Liver (tissue), 9 donors: ENCODE data around the gene C17orf78. TPM values are rescaled to one million over a fixed set of nuclear protein-coding genes. Genes with fewer than 3 reads are reported as not detected.

Source experiments
- DNase-seq: peaks from one replicate; pipeline ENCODE4 v3.0.0-alpha.2; 2017; ENCODE audit warnings: low spot score
- H3K27ac ChIP-seq, 2 donors: one replicate each; pipeline ENCODE4 v1.7.0; 2013; ENCODE audit warnings: inconsistent platforms in 2 of 2, low read length in 2 of 2, control low read depth in 1 of 2, low read depth in 1 of 2, mild to moderate bottlenecking in 1 of 2
- H3K27me3 ChIP-seq, 4 donors: one replicate each; pipeline versions ENCODE4 v1.6.1 to v1.7.0; 2013; ENCODE audit warnings: low read length in 3 of 4, inconsistent platforms in 1 of 4, mild to moderate bottlenecking in 1 of 4, moderate library complexity in 1 of 4; ENCODE audit not compliant: control insufficient read depth in 4 of 4, insufficient read depth in 4 of 4
- H3K36me3 ChIP-seq, 4 donors: one replicate each; pipeline versions ENCODE4 v1.6.1 to v1.7.0; 2013; ENCODE audit warnings: low read length in 3 of 4, mild to moderate bottlenecking in 3 of 4, low read depth in 1 of 4, moderate library complexity in 1 of 4; ENCODE audit not compliant: control insufficient read depth in 4 of 4, insufficient read depth in 3 of 4
- H3K4me1 ChIP-seq, 4 donors: one replicate each; pipeline versions ENCODE4 v1.6.1 to v1.7.0; 2013; ENCODE audit warnings: low read length in 3 of 4, mild to moderate bottlenecking in 3 of 4, moderate library complexity in 1 of 4; ENCODE audit not compliant: control insufficient read depth in 4 of 4, insufficient read depth in 4 of 4
- H3K4me3 ChIP-seq, 3 donors: one replicate each; pipeline versions ENCODE4 v1.6.1 to v1.7.0; 2013; ENCODE audit warnings: low read length in 3 of 3, control low read depth in 1 of 3, low read depth in 1 of 3, mild to moderate bottlenecking in 1 of 3
- H3K9ac ChIP-seq, 2 donors: one replicate each; pipeline ENCODE4 v1.7.0; 2013; ENCODE audit warnings: low read length in 2 of 2, mild to moderate bottlenecking in 2 of 2, moderate library complexity in 2 of 2, control low read depth in 1 of 2, low read depth in 1 of 2
- H3K9me3 ChIP-seq, 4 donors: one replicate each; pipeline versions ENCODE4 v1.6.1 to v1.7.0; 2013; ENCODE audit warnings: low read length in 3 of 4; ENCODE audit not compliant: control insufficient read depth in 4 of 4
- EGR1 ChIP-seq, 2 donors: IDR thresholded peaks; 2 replicates each; pipeline ENCODE4 v1.6.1; 2016 to 2018; ENCODE audit warnings: antibody characterized with exemption in 2 of 2, low read depth in 2 of 2
- FOXA1 ChIP-seq: IDR thresholded peaks from 2 replicates; pipeline ENCODE4 v1.6.1; 2016; ENCODE audit warnings: antibody characterized with exemption
- FOXA2 ChIP-seq: IDR thresholded peaks from 2 replicates; pipeline ENCODE4 v1.6.1; 2016; ENCODE audit warnings: antibody characterized with exemption
- GABPA ChIP-seq, 2 donors: IDR thresholded peaks in 1 of 2; conservative IDR thresholded peaks in 1 of 2; 2 replicates each; pipeline ENCODE4 v1.6.1; 2016; ENCODE audit warnings: antibody characterized with exemption in 2 of 2, mild to moderate bottlenecking in 1 of 2, moderate library complexity in 1 of 2
- HNF4A ChIP-seq, 2 donors: conservative IDR thresholded peaks; 2 replicates each; pipeline ENCODE4 v1.6.1; 2016; ENCODE audit warnings: antibody characterized with exemption in 2 of 2, mild to moderate bottlenecking in 2 of 2
- JUND ChIP-seq, 2 donors: IDR thresholded peaks; 2 replicates each; pipeline ENCODE4 v1.6.1; 2016; ENCODE audit warnings: antibody characterized with exemption in 2 of 2
- NR2F2 ChIP-seq: IDR thresholded peaks from 2 replicates; pipeline ENCODE4 v1.6.1; 2016; ENCODE audit warnings: antibody characterized with exemption
- RAD21 ChIP-seq, 2 donors: IDR thresholded peaks; 2 replicates each; pipeline ENCODE4 v1.6.1; 2016; ENCODE audit warnings: antibody characterized with exemption in 2 of 2, mild to moderate bottlenecking in 2 of 2
- RXRA ChIP-seq, 2 donors: IDR thresholded peaks; 2 replicates each; pipeline ENCODE4 v1.6.1; 2017 to 2018; ENCODE audit warnings: antibody characterized with exemption in 2 of 2, mild to moderate bottlenecking in 1 of 2
- SP1 ChIP-seq: IDR thresholded peaks from 2 replicates; pipeline ENCODE4 v1.6.1; 2018; ENCODE audit warnings: antibody characterized with exemption, mild to moderate bottlenecking
- TAF1 ChIP-seq: conservative IDR thresholded peaks from 2 replicates; pipeline ENCODE4 v1.6.1; 2016; ENCODE audit warnings: antibody characterized with exemption, mild to moderate bottlenecking
- YY1 ChIP-seq: IDR thresholded peaks from 2 replicates; pipeline ENCODE4 v1.6.1; 2016; ENCODE audit warnings: antibody characterized with exemption, mild to moderate bottlenecking
- WGBS: extraction: QIAGEN DNeasy Blood & Tissue Kit; methylation state at CpG from one replicate; pipeline ENCODE4 v1.1.7; 2013; 5-methylcytosine and 5-hydroxymethylcytosine counted together
- polyA plus RNA-seq, 2 donors: library from polyadenylated mRNA; stranded (reverse) in 1 of 2; unstranded in 1 of 2; fragments of 200-250 nt in 1 of 2; fragments of >200 nt in 1 of 2; fragmentation: Nextera tagmentation in 1 of 2; extraction: Ambion mirVana in 1 of 2; gene quantifications; one replicate each; pipeline versions ENCODE4 v1.2.1 to v1.2.3, GENCODE V29; 2013 to 2015
- total RNA-seq, 2 donors: library from RNA; depleted of rRNA; stranded (reverse); fragments of >200 nt; gene quantifications; one replicate each; pipeline ENCODE4 v1.2.3, GENCODE V29; 2014
- TF ChIP-seq, protein P1 (sequence below): IDR thresholded peaks from 2 replicates; pipeline ENCODE4 v1.6.1; 2016; ENCODE audit warnings: antibody characterized with exemption, mild to moderate bottlenecking
- TF ChIP-seq, protein P2 (sequence below): IDR thresholded peaks from 2 replicates; pipeline ENCODE4 v1.6.1; 2016; ENCODE audit warnings: antibody characterized with exemption
- TF ChIP-seq, protein P3 (sequence below): IDR thresholded peaks from 2 replicates; pipeline ENCODE4 v1.6.1; 2016; ENCODE audit warnings: antibody characterized with exemption
- TF ChIP-seq, protein P4 (sequence below): fragments of 150-350 bp; IDR thresholded peaks from 2 replicates; pipeline ENCODE4 v1.5.1; 2017; ENCODE audit warnings: improper control_type of control experiment, low read depth, low read length; ENCODE audit not compliant: missing input control
- donor health status: healthy.
- donor health status: healthy.
- donor health status: healthy.
- donor health status: healthy.
- donor health status: healthy.

C17orf78 gene
- total and polyA plus RNA-seq, 4 donors, result not detected

DNA sequence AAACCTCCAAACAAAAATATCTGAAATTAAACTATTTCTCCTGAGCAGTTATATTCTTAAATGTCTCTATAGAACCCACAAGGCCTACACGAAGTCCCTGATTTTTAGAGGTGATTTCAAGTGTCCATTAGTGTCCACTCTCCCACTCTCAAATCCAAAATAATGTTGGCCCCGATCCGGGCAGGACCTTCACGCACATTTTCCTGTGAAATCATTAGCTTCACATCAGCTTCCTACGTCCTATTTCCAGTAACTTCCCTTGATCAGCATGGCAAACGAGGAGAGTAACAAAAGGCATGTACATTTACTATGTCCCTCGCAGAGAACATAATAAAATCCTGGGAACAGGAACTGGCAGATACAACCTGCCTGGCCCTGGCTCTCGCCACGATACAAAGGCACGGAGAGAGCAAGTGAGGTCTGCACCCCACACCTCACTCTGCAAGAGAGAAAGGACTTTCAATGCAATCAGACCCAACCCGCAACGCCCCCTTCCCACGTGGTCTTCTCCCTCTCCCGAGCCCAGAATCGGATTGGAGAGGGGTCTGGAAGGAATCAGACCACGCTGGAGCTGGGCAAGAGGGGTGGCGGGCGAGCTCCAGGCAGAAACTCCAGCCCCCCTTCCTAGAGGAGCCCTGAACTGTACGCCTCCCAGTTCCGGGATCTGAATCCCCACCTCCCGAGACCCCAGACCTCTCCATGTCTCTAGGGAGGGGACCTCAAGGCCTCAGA lies 17.5 kb upstream of the C17orf78 start:
- Histone ChIP-seq H3K36me3 (peaks cover 0 to 6% (median 2%) of the 10 kb centered on the region in 4 donors), H3K27ac (peak overlapping the region; percentile 91 to 97), H3K4me3 (peak overlapping the region; percentile 78 to 94 (median 91)), H3K4me1 (peaks cover 2 to 32% (median 21%) of the 10 kb centered on the region in 4 donors), H3K27me3 (no peaks in the 10 kb centered on the region), H3K9me3 (no peaks in the 10 kb centered on the region), H3K9ac (peak overlapping the region; percentile 86 to 90)
- TF ChIP-seq TAF1 (peak; percentile 45), FOXA1 (no peak), JUND (IDR thresholded peaks at IDR 0.05) (no peak), SP1 (no peak), FOXA2 (no peak), RXRA (IDR thresholded peaks at IDR 0.05) (peak in 1 of 2 donors; percentile 9), HNF4A (conservative IDR thresholded peaks at IDR 0.05) (no peak)
- TF ChIP-seq, protein P1, sequence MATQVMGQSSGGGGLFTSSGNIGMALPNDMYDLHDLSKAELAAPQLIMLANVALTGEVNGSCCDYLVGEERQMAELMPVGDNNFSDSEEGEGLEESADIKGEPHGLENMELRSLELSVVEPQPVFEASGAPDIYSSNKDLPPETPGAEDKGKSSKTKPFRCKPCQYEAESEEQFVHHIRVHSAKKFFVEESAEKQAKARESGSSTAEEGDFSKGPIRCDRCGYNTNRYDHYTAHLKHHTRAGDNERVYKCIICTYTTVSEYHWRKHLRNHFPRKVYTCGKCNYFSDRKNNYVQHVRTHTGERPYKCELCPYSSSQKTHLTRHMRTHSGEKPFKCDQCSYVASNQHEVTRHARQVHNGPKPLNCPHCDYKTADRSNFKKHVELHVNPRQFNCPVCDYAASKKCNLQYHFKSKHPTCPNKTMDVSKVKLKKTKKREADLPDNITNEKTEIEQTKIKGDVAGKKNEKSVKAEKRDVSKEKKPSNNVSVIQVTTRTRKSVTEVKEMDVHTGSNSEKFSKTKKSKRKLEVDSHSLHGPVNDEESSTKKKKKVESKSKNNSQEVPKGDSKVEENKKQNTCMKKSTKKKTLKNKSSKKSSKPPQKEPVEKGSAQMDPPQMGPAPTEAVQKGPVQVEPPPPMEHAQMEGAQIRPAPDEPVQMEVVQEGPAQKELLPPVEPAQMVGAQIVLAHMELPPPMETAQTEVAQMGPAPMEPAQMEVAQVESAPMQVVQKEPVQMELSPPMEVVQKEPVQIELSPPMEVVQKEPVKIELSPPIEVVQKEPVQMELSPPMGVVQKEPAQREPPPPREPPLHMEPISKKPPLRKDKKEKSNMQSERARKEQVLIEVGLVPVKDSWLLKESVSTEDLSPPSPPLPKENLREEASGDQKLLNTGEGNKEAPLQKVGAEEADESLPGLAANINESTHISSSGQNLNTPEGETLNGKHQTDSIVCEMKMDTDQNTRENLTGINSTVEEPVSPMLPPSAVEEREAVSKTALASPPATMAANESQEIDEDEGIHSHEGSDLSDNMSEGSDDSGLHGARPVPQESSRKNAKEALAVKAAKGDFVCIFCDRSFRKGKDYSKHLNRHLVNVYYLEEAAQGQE, result no peak
- TF ChIP-seq, protein P2, sequence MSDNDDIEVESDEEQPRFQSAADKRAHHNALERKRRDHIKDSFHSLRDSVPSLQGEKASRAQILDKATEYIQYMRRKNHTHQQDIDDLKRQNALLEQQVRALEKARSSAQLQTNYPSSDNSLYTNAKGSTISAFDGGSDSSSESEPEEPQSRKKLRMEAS, result peak; percentile 32
- WGBS, result 1% methylated on average over 21 of the region's 21 CpGs
- DNase-seq, result peak; percentile 72

DNA sequence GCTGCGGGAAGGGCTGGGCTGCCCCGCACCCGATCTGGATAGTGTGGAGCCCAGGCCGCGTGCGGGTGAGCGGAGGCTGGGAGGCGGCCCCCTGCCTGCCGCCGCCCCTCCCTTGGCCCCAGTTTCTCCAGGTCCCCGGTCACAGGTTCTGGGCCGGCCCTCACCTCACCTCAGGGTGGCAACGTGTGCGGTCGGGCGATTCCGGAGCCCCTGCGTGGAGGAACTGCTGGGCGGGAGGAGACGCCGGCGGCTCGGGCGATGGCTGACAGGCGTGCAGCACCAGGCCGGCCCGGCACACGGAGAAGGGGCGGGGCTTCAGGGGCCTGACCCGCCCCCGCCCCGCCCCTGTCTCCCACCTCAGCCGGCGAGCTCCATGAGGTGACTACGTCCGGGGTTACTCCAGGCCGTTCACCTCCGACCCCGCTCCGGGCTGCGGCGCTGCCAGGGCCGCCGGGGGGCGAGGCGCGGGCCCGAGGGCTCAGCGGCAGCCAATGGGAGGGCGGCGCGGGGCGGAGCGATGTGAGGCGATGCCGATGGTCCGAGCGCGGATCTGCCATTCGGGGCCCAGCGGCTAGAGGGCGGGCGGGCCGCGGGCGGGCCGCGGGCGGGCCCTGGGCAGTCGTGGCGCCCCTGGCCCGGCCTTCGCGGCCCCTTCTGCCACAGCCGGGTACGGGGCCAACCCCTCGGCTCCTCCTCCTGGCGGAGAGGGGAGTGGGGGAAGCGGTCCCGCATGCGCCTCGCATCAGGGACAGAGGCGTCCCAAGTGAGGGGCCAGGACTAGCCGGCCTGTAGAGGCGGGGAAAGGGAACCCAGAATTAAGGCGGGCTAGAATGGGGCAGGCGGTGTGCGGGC lies 16.7 kb upstream of the C17orf78 start:
- Histone ChIP-seq H3K4me1 (peaks cover 2 to 32% (median 21%) of the 10 kb centered on the region in 4 donors), H3K27ac (peak overlapping the region; percentile 91 to 97), H3K9me3 (no peaks in the 10 kb centered on the region), H3K36me3 (peaks cover 0 to 2% (median 1%) of the 10 kb centered on the region in 4 donors), H3K9ac (peak overlapping the region; percentile 69 to 86), H3K27me3 (no peaks in the 10 kb centered on the region), H3K4me3 (peak overlapping the region; percentile 78 to 94 (median 91))
- under 1% methylated on average over 88 of the region's 88 CpGs for WGBS
- peak; percentile 96 for DNase-seq
- TF ChIP-seq NR2F2 (no peak), FOXA1 (no peak), EGR1 (IDR thresholded peaks at IDR 0.05; ENCODE audit: low read depth in 2 of 2) (peak in 1 of 2 donors; percentile 38), JUND (IDR thresholded peaks at IDR 0.05) (no peak), SP1 (peak; percentile 29), YY1 (peak; percentile 67), RAD21 (IDR thresholded peaks at IDR 0.05) (no peak), RXRA (IDR thresholded peaks at IDR 0.05) (peak; percentile 36 to 48), HNF4A (conservative IDR thresholded peaks at IDR 0.05) (peak in 1 of 2 donors; percentile 27), GABPA (IDR thresholded peaks at IDR 0.05 in 1 of 2, conservative IDR thresholded peaks at IDR 0.05 in 1 of 2) (peak in 1 of 2 donors; percentile 21)
- TF ChIP-seq, protein P1, result peak; percentile 78
- TF ChIP-seq, protein P3, sequence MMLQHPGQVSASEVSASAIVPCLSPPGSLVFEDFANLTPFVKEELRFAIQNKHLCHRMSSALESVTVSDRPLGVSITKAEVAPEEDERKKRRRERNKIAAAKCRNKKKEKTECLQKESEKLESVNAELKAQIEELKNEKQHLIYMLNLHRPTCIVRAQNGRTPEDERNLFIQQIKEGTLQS, result no peak
- TF ChIP-seq, protein P2, result peak; percentile 24
- TF ChIP-seq, protein P4, sequence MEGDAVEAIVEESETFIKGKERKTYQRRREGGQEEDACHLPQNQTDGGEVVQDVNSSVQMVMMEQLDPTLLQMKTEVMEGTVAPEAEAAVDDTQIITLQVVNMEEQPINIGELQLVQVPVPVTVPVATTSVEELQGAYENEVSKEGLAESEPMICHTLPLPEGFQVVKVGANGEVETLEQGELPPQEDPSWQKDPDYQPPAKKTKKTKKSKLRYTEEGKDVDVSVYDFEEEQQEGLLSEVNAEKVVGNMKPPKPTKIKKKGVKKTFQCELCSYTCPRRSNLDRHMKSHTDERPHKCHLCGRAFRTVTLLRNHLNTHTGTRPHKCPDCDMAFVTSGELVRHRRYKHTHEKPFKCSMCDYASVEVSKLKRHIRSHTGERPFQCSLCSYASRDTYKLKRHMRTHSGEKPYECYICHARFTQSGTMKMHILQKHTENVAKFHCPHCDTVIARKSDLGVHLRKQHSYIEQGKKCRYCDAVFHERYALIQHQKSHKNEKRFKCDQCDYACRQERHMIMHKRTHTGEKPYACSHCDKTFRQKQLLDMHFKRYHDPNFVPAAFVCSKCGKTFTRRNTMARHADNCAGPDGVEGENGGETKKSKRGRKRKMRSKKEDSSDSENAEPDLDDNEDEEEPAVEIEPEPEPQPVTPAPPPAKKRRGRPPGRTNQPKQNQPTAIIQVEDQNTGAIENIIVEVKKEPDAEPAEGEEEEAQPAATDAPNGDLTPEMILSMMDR, result peak; percentile 40
